ENCODE measurements around the gene BAIAP2L2.
A peak's percentile ranks its signal among the peaks of the same experiment; 100 is the strongest.
"Not testable (repeated sequence)": the region's sequence is repeated elsewhere in the genome, so short reads cannot be mapped to it uniquely, and the experiment has no call there.

The BAIAP2L2 gene, protein sequence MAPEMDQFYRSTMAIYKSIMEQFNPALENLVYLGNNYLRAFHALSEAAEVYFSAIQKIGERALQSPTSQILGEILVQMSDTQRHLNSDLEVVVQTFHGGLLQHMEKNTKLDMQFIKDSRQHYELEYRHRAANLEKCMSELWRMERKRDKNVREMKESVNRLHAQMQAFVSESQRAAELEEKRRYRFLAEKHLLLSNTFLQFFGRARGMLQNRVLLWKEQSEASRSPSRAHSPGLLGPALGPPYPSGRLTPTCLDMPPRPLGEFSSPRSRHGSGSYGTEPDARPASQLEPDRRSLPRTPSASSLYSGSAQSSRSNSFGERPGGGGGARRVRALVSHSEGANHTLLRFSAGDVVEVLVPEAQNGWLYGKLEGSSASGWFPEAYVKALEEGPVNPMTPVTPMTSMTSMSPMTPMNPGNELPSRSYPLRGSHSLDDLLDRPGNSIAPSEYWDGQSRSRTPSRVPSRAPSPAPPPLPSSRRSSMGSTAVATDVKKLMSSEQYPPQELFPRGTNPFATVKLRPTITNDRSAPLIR

GRCh38 chr22:38110008-38110862 is at the start of gene BAIAP2L2:
BAIAP2L2 (minus strand) TSS chr22:38110684; CDS start chr22:38110525, 159 bp downstream.
- DNase-seq: no peak

- no peak for DNase-seq
Measured at GRCh38 chr22:38155703-38156102, 45.2 kb upstream of the BAIAP2L2 start.

DNA sequence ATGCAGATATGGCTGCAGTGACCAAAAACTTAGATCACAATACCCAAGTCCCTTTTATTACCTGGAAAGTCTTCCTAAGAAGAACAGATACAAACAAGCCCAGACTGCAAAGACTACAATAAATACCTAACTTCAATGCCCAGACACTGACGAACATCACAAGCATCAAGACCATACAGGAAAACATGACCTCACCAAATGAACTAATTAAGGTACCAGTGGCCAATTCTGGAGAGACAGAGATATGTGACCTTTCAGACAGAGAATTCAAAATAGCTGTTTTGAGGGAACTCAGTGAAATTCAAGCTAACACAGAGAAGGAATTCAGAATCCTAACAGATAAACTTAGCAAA is 44.1 kb upstream of the BAIAP2L2 start:
- not testable (repeated sequence) for DNase-seq

- no peak for DNase-seq
Measured at GRCh38 chr22:38153821-38154562, 43.5 kb upstream of the BAIAP2L2 start.

DNA sequence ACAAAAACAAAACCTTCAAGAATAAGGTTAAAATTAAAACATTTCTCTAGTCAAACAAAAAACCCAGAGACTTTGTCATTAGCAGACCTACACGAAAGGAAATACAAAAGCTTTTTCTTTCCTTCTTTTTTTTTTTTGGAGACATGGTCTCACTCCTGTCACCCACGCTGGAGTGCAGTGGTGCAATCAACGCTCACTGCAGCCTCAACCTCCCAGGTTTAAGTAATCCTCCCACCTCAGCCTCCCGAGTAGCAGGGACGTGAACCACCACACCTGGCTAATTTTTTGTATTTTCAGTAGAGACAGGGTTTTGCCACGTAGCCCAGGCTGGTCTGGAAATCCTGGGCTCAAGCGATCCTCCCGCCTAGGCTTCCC is 40.6 kb upstream of the BAIAP2L2 start:
- no peak for DNase-seq

- peak; percentile 64 for DNase-seq
Measured at GRCh38 chr22:38148245-38148644, 37.8 kb upstream of the BAIAP2L2 start.

DNA sequence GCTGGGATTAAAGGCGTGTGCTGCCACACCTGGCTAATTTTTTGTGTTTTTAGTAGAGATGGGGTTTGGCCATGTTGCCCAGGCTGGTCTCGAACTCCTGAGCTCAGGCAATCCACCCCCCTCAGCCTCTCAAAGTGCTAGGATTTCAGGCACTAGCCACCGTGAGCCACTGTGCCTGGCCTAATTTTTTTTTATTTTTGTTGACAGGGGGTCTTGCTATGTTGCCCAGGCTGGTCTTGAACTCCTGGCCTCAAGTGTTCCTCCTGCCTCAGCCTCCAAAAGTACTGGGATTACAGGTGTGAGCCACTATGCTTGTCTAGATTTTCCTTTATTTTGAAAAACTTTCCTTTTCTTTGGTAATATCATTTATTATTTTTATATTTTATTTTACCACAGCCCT is 35.7 kb upstream of the BAIAP2L2 start:
- DNase-seq: not testable (repeated sequence)

DNA sequence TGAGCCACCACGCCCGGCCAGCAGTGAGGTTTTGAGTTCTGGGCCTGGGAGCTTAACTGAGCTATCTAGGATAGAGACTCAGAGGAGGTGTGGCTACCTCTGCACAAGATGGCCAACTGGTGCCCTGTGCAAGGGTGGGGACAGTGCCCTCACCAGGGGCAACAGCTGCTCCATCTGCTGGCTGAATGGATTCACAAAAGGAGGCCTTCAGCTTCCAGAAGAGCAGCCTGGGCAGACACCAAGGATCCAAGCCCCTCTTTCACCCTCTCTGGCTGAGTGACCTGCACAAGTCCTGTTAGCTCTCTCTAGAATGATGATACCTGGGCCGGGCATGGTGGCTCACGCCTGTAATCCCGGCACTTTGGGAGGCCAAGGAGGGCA is 33.5 kb upstream of the BAIAP2L2 start:
- no peak for DNase-seq

DNA sequence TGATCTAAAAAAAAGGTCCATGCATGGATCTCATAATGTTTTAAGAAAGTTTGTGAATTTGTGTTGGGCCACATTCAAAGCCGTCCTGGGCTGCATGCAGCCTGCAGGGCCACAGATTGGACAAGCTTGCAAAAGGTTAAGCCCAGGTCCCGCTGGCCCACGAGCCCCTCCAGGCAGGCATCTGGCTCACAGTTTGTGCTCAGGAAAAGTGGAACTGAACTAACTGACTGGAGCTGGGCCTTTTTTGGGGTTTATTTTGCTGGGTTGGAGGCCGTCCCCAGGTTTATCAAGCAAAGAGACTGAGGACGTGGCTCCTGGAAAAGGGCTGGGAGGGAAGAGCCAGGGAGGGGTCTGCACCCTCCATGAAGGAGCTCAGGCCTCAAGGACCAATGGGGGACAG is 32.1 kb upstream of the BAIAP2L2 start:
- no peak for DNase-seq

DNA sequence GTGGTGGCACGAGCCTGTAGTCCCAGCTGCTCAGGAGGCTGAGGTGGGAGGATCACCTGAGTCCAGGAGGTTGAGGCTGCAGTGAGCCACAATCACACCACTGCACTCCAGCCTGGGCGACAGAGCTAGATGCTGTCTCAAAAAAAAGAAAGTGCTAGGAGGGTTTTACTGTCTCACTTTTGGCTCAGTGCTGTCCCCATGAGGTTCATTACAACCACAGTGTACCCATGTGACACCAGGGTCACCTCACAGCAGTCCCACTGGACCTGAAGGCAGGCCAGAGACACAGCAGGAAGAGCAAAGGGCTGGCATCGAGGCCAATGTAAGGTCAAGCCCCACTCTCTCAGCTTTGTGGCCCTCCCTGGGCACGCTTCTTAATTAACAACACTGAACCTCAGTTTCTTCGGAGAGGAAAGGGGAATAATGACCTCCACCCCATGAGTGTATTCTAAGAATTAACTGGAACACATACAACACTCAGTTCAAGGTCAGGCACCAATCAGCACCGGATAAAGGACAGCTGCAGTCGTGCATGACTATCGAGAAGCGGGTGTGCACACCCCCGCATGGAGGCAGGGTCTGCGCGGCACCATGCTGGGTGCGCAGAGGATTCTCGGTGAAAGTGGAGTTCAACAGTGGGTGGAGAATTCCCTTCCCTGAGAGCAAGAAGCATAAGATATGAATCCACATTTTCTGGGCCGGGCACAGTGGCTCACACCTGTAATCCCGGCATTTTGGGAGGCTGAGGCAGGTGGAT is 30.9 kb upstream of the BAIAP2L2 start:
- DNase-seq: no peak

- no peak for DNase-seq
Measured at GRCh38 chr22:38139901-38140300, 29.4 kb upstream of the BAIAP2L2 start.

DNA sequence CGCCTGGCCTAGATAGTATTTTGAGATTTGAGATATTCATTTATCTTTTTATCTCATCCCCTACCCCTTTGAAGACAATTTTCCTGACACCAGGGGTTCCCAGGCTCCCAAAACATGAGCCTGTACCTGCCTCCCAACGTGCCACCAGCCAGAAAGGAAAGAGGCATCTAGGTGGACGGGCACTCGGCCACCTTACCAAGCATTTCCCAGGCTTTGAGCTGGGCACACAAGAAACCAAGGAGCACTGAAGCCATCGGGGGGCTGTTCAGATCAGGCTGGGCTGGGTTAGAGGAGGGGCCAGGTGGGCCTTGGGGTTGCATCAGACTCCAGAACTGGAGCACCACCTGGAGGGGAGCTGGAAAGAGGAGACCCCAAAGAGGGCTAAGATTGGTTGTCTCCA is 28.5 kb upstream of the BAIAP2L2 start:
- DNase-seq: no peak

- no peak for DNase-seq
Measured at GRCh38 chr22:38137876-38138687, 27.6 kb upstream of the BAIAP2L2 start.

DNA sequence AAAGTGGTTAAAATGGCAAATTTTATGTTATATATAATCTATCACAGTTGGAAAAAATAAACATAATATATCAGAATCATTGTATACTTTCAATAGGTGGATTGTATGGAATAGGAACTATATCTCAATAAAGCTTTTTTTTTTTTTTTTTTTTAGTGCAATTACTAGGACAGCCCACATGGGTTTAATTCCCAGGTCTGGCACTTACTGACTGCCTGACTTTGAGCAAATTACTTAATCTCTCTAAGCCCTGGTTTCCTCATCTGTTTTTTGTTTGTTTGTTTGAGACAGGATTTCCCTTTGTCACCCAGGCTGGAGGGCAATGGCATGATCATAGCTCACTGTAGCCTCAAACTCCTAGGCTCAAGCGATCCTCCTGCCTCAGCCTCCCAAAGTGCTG is 26.1 kb upstream of the BAIAP2L2 start:
- DNase-seq: no peak

DNA sequence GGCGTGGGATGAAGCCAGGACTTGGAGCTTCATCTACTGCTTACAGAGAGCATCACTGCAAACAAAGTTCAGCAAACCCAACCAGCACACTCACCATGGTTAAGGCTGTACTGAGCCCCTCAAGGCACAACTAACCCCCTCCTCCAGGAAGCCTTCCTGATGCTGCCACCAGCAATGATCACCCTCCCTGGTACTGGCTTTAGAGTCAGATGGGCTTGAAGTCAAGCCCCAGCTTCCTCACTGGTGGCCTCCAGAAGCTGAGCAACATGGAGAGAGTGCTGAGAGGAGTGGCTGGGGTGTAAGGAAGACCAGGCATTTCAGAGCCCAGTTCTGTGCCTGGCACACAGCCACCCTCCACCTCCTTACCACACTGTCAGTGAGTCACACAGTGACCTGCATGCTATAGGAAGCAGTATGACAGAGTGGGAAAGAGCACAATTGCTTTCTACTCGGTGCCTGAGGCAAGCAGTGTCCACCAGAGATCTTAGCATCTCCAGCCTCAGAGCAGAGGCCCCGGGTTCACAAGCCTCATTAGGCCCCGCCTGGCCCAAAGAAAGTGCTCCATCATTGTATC is 24.7 kb upstream of the BAIAP2L2 start:
- DNase-seq: peak; percentile 81

DNA sequence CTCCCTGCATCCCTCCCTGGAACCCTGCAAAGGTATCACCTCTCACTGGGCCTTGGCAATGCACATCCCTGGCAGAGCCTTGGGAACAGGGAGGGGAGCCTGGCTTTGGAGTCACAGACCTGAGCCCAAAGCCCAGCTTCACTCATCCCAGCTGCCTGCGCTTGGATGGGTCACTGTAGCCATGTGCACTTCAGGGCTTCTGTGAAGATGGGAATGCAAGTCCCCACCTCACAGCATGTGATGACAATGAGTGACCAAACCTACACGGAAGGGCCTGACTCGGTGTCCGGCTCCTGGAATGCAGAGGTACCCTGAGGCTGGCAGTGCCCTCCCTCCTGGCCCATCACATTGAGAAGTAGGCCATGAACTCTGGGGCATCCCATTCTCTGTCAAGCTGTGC is 22.8 kb upstream of the BAIAP2L2 start:
- no peak for DNase-seq

DNA sequence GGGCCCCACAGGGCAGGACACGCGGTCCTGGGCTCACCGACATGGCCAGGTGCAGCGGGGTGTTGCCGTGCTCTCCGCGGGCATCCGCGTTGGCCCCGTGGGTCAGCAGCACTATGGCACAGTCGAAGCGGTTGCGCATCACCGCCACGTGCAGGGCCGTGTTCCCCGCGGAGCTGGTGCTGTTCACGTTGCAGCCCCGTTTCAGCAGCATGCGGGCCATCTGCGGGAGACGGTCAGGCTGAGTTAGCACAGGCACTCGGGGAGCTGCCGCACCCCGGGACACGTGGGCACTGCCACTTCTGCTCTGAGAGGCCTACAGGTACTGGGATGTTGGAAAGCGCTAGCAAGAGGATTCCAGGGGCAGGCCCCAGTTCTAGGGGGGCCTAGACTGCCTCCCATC is 22.3 kb upstream of the BAIAP2L2 start:
- no peak for DNase-seq

- DNase-seq: no peak
Measured at GRCh38 chr22:38132136-38132535, 21.7 kb upstream of the BAIAP2L2 start.

DNA sequence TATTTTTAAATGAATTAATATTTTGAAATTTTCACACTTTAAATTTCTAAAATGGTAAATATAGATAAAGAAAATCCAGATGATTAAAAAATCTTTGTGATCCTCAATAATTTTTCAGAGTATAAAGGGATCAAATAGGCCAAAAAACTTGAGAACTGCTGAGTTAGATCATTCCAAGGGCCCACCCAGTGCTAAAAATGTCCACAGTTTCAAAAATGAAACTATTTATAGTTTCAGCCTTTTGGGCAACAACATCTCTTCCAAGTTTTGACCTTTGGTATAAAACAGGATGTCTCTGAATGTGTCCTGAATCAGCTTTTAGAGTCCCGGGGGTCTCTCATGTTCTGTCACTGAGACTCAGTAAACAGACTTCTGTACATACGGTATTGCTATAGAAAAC is 20.9 kb upstream of the BAIAP2L2 start:
- DNase-seq: peak; percentile 8

DNA sequence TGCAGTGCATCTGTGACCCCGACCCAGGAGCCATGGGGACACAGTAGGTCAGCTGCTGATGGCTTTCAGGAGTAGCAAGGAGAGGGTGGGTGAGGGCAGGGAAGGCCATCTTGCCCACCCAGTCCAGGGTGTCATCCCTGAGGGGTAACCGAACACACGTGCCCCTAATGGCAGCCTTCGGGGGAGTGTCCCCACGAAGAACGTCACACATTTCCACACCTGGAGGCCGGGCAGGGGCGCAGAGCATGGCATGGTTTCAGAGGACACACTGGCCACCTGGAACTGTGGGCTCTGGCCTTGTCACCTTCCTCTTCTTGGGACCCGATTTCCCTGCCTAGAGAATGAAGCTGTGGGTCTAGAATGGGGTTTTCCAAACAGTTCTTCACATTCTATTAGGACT is 19.4 kb upstream of the BAIAP2L2 start:
- DNase-seq: no peak

GRCh38 chr22:38129021-38129420 is 18.5 kb upstream of the BAIAP2L2 start:
- DNase-seq: no peak

All from suppressor macrophage treated with lipopolysaccharide for 4 hours (primary cell).